ENCODE data around the gene MRPS30. TPM values are rescaled to one million over a fixed set of nuclear protein-coding genes. Genes with fewer than 3 reads are reported as not detected.
"Not testable (repeated sequence)": the region's sequence is repeated elsewhere in the genome, so short reads cannot be mapped to it uniquely, and the experiment has no call there.

MRPS30 gene
- 100 to 1,000 TPM in 1 of 4 donors, 10 to 100 TPM in 3; 38.2 to 133 (median 73.8) TPM for total RNA-seq

- Histone ChIP-seq H3K4me3 (peak within 1 kb of the TSS; percentile 65 to 95), H3K27ac (peak within 1 kb of the TSS; percentile 73 to 91), H3K36me3 (no peaks in the 10 kb centered on the region), H3K4me1 (no peaks in the 10 kb centered on the region), H3K27me3 (no peaks in the 10 kb centered on the region), H3K9me3 (no peaks in the 10 kb centered on the region)
- TF ChIP-seq CTCF (IDR thresholded peaks at IDR 0.05) (peak in 3 of 4 experiments; percentile 35 to 46 (median 35)), POLR2A (IDR thresholded peaks at IDR 0.05) (peak; percentile 41 to 55)
- intact Hi-C loops (cut with DNase I; ENCODE audit: low total_unique reads) = no loop called here
- peak; percentile 89 to 95 for DNase-seq
Measured at GRCh38 chr5:44808435-44809214, at the start of gene MRPS30. Gene MRPS30, plus strand, starts transcription at chr5:44808947. Its CDS starts 16 bp downstream, at chr5:44808963.

- no peaks in the 10 kb centered on the region for H3K36me3 ChIP-seq
- H3K4me3 ChIP-seq = no peak overlapping the region
- no peaks in the 10 kb centered on the region for H3K27me3 ChIP-seq
- intact Hi-C loops (cut with DNase I; ENCODE audit: low total_unique reads) = no loop called here
- DNase-seq = no peak
- H3K4me1 ChIP-seq = no peaks in the 10 kb centered on the region
- TF ChIP-seq CTCF (IDR thresholded peaks at IDR 0.05) (no peak), POLR2A (IDR thresholded peaks at IDR 0.05) (no peak)
- H3K9me3 ChIP-seq = no peaks in the 10 kb centered on the region
- H3K27ac ChIP-seq = no peak overlapping the region
Measured at GRCh38 chr5:44769200-44769876, 39.4 kb upstream of the MRPS30 start.

DNA sequence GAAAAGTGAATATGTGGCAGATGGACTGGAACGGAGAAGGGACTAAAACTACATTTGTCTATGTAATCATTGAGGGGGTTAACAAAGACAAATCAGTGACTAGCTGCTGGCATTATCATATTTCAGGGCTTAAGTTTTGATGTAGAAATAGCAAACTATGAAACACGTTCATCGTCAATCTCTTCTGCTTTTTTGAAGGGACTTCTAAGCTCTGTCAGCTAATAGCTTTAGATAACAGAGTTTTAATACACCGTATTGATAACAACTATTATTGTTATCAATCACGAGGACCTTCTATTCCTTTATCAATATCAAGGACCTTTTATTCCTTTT, 38.9 kb upstream of the MRPS30 start:
- H3K9me3 ChIP-seq = no peaks in the 10 kb centered on the region
- H3K4me3 ChIP-seq = no peak overlapping the region
- intact Hi-C loops (cut with DNase I; ENCODE audit: low total_unique reads) = no loop called here
- no peak for DNase-seq
- no peak overlapping the region for H3K27ac ChIP-seq
- TF ChIP-seq CTCF (IDR thresholded peaks at IDR 0.05) = no peak
- TF ChIP-seq POLR2A (IDR thresholded peaks at IDR 0.05) = no peak
- H3K36me3 ChIP-seq = no peaks in the 10 kb centered on the region
- no peaks in the 10 kb centered on the region for H3K4me1 ChIP-seq
- no peaks in the 10 kb centered on the region for H3K27me3 ChIP-seq

DNA sequence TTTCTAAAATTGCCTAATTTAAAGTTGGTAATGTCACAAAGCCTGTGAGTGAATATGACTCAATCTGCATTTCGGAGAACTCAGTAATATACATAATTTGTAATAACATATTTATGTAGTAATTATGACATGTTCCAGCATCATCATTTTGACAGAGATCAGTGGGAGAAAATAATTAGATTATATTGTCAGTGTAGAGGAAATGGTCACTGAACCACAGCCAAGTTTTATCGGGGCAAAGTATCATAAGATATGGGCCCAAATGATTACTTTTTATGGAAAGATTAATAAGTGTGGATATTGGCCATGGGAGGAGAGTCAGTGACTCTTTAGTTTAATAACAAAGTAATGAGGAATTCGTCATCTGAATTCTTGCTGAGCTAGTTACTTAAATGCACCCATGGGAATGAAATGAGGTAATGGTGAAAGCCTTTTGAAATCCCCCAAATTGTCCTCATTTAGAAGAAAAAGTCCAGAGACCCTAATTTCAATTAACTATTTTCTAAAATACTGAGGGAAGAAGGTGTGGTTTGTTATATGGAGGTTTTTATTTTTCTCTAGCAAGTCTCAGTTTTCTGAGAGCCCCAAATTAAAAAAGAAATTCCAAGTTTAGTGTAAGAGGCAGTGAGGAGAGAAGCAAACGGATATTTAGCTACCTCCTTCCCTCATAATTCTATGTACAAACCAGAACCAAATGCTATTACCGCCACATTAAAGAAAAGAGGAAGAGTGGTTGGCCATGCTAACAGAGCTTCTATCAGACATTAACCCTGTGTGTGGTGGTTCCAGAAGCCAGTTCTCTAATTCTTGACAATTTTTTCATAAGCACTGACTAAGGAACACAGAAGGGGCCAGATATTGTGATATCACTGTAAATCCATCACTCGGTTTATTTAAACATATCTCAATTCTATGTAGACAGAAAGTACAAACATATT, 37.7 kb upstream of the MRPS30 start:
- Histone ChIP-seq H3K36me3 (no peaks in the 10 kb centered on the region), H3K9me3 (no peaks in the 10 kb centered on the region), H3K27me3 (no peaks in the 10 kb centered on the region), H3K4me3 (no peak overlapping the region), H3K27ac (no peak overlapping the region), H3K4me1 (no peaks in the 10 kb centered on the region)
- DNase-seq = no peak
- intact Hi-C loops (cut with DNase I; ENCODE audit: low total_unique reads) = no loop called here
- TF ChIP-seq POLR2A (IDR thresholded peaks at IDR 0.05) = no peak
- TF ChIP-seq CTCF (IDR thresholded peaks at IDR 0.05) = no peak

GRCh38 chr5:44772397-44772796, 36.4 kb upstream of the MRPS30 start:
- intact Hi-C loops (cut with DNase I; ENCODE audit: low total_unique reads); H3K27ac ChIP-seq; H3K27me3 ChIP-seq; H3K36me3 ChIP-seq; H3K4me3 ChIP-seq; H3K9me3 ChIP-seq; DNase-seq; H3K4me1 ChIP-seq: not testable (repeated sequence)

All from uterus (tissue), 4 donors.